ENCODE measurements around the gene OPN3. TPM values are rescaled to one million over a fixed set of nuclear protein-coding genes. Genes with fewer than 3 reads are reported as not detected.

Gene OPN3
- polyA plus RNA-seq, 6 donors from 2014 or later, result 137 to 271 (median 167) TPM

DNA sequence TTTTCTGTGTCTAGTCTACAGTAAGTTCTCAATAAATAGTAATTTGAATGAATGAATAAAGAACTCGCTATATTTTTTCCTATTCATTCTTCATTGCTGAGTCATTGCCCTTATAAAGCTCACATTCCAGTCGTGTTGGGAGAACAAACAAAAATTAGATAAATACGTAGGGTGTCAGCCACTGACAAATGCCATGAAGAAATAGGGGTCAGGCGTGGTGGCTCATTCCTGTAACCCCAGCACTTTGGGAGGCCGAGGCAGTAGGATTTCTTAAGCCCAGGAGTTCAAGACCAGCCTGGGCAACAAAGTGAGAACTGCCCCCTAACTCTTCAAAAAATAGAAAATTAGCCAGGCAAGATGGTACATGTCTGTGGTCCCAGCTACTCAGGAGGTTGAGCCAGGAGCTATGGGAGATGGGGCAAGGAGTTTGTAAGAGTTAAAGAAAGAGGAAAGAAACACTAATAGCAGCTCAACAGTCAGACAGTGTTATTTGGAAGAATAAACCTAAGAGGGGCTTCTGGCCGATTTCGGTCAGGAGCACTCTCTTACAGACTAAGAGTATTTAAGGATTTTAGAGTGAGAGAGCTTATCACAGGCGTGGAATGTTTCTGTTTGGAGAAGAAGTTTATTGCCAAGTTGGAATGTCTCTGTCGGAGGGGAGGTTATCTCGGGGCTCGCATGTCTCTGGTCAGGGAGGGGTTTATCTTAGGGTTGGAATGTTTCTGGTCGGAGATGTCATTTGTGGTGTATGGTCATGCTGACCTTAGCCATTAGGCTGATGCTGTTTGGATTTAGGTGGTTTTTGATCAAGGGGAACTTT lies 1.8 kb upstream of the OPN3 start:
- H3K27ac Mint-ChIP-seq, result peak overlapping the region in 4 of 6 donors; percentile 53 to 97 (median 83)
- DNase-seq (no peak), ATAC-seq (ENCODE audit: low read depth in 2 of 2) (no peak)
- no peaks in the 10 kb centered on the region for H3K27me3 Mint-ChIP-seq
- no peaks in the 10 kb centered on the region for H3K36me3 Mint-ChIP-seq
- H3K9me3 Mint-ChIP-seq, result peaks cover 0 to 7% (median 5%) of the 10 kb centered on the region in 7 donors
- peaks cover 20 to 33% (median 29%) of the 10 kb centered on the region in 3 donors for H3K4me1 Mint-ChIP-seq
- H3K4me3 Mint-ChIP-seq, result peak overlapping the region in 3 of 8 donors; percentile 91 to 98 (median 94)

DNA sequence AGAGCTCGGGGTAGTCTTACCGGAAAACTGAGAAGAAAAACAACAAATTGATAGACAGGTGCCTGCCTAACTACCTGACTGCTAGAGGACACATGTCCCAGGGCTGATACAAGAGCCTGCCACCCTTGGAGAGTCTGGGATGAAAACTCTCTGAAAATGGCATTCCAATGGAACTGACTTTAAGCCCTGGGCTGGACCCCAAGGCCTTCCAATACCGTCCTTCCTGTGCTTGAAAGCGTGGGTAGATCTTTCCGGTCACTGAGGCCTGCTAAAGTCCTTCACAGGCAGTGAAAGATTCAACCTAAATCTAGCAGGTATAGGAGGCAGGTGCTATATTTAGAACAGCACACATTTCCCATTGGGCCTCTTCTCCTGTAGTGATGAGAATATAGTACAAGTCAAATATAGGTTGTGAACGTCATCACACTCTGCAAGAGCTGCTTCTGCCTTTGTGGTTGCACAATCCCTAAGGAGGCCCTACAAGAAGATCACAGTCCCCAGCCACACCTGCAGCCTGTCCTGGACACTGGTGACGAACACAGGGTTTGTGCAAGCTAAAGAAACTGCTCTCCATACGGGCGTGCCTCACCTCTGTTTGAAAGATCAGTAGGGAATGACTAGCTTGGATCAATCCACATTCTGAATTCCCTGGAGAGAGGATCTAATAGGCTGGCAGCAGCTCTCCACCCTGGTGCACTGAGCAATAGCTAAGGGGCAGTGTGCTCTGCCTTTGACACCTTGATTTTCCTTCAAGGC lies 876 bp upstream of the OPN3 start:
- Mint-ChIP-seq H3K36me3 (no peaks in the 10 kb centered on the region), H3K4me1 (peaks cover 23 to 43% (median 33%) of the 10 kb centered on the region in 3 donors), H3K27ac (peak overlapping the region; percentile 35 to 97 (median 90)), H3K9me3 (peaks cover 0 to 7% (median 5%) of the 10 kb centered on the region in 7 donors), H3K27me3 (no peaks in the 10 kb centered on the region), H3K4me3 (peak overlapping the region; percentile 78 to 98 (median 90))
- ATAC-seq (ENCODE audit: low read depth in 2 of 2) (peak; percentile 10 to 18), DNase-seq (peak; percentile 49)

DNA sequence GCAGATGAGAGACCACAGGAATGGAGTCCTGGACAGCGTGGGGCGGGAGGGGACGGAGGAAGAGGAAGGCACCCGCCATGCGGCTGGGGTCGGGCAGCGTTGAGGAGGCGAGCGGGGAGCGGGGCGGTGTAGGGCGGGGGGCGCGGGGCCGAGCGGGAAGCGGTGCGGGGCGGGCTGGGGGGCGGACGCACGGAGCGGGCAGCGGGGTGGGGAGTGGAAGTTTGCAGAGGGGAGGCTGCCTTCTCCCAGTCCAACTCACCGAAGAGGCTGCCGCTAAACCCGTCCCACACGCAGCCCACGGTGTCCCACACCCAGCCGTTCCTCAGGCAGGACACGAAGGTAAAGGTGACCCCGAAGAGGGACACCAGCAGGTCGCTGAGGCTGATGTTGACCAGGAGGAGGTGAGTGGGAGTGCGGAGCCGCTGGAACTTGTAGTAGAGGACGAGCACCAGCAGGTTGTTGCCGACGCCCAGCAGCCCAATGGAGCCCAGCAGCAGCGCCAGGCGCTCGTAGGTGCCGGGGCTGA lies 483 bp downstream of the OPN3 start:
- peak overlapping the region; percentile 41 to 97 (median 95) for H3K27ac Mint-ChIP-seq
- H3K4me1 Mint-ChIP-seq, result peaks cover 33 to 55% (median 42%) of the 10 kb centered on the region in 3 donors
- H3K36me3 Mint-ChIP-seq, result peaks cover 9% of the 10 kb centered on the region in 2 donors
- peaks cover 0 to 7% (median 6%) of the 10 kb centered on the region in 7 donors for H3K9me3 Mint-ChIP-seq
- no peaks in the 10 kb centered on the region for H3K27me3 Mint-ChIP-seq
- ATAC-seq (ENCODE audit: low read depth in 2 of 2) (peak; percentile 40 to 43), DNase-seq (no peak)
- H3K4me3 Mint-ChIP-seq, result peak overlapping the region; percentile 78 to 98 (median 96)

DNA sequence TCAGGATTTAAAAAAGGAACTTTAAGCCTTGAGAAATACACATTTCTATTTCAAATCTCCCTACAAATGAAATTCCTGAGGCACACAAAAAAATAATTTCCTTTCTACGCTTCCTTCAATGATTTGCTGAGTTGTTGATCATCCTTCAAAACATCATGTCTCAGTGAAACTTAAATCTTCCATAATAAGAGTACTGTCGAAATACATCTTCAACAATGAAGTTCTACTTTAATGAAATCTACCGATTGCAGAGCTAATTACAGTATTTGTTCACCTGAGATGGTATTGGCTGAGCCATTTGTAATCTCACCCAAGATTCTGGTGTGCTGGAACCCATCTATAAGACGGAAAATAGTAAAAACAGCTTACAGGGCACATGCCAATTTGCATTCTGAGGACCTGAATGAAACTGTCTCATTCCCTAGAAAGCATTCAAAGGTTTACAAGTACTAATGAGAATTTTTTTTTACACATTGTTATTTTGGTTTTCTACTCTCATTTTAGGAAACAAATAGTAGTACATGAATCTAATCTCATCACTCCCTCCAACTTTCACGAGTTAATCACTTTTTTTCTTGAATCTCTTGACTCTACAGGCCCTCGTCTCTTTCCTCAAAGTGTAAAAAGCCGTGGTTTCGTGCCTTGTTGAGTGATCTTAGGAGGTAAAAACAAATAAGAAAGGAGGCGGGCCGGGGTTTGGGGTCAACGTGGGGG lies 1.1 kb downstream of the OPN3 start:
- no peaks in the 10 kb centered on the region for H3K27me3 Mint-ChIP-seq

DNA sequence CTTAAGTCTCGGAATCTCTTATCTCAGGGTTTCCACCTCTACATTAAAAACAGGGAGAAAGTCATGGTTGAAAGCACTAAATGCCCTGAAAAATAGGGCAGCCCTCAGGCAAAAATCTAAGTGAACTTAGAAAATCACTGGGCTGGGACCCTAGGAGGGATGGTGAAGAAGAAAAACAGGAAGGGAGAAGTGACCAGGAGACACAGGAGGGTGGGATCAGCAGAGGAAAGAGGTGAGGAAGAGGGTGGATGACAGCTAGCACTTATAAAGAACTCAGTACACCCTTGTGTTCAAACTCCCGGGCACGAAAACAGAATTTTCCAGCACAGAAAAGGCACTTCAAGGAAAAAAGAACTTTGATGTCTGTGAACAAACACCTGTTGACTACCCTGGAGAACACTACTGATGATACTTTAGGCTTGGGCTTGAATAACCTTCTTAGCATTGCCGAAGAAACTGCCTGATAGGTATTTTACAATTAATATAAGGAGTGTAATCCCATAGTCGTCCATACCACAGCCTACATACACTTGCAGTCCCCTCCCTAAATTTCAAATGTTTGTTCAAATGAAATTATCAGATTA lies 2.0 kb downstream of the OPN3 start:
- peaks cover 33 to 62% (median 42%) of the 10 kb centered on the region in 3 donors for H3K4me1 Mint-ChIP-seq
- peaks cover 0 to 7% (median 6%) of the 10 kb centered on the region in 7 donors for H3K9me3 Mint-ChIP-seq
- peak overlapping the region; percentile 78 to 98 (median 96) for H3K4me3 Mint-ChIP-seq
- H3K36me3 Mint-ChIP-seq, result peaks cover 10 to 18% of the 10 kb centered on the region in 2 donors
- DNase-seq, result no peak
- ATAC-seq (ENCODE audit: low read depth in 2 of 2), result no peak
- H3K27me3 Mint-ChIP-seq, result no peaks in the 10 kb centered on the region
- H3K27ac Mint-ChIP-seq, result peak overlapping the region in 5 of 6 donors; percentile 51 to 93 (median 87)

More for the DNA sequence above, 1.1 kb downstream of the OPN3 start:
- no peak for ATAC-seq (ENCODE audit: low read depth in 2 of 2)
- peaks cover 0 to 7% (median 6%) of the 10 kb centered on the region in 7 donors for H3K9me3 Mint-ChIP-seq
- peaks cover 10 to 15% of the 10 kb centered on the region in 2 donors for H3K36me3 Mint-ChIP-seq
- peak overlapping the region; percentile 41 to 97 (median 95) for H3K27ac Mint-ChIP-seq
- H3K4me3 Mint-ChIP-seq, result peak overlapping the region; percentile 78 to 98 (median 96)
- H3K4me1 Mint-ChIP-seq, result peaks cover 33 to 60% (median 42%) of the 10 kb centered on the region in 3 donors
- peak; percentile 6 for DNase-seq

GRCh38 chr1:241637604-241638003 lies 2.6 kb downstream of the OPN3 start:
- peaks cover 33 to 62% (median 42%) of the 10 kb centered on the region in 3 donors for H3K4me1 Mint-ChIP-seq
- H3K9me3 Mint-ChIP-seq, result peaks cover 0 to 7% (median 4%) of the 10 kb centered on the region in 7 donors
- peak overlapping the region in 5 of 6 donors; percentile 51 to 93 (median 87) for H3K27ac Mint-ChIP-seq
- DNase-seq (no peak), ATAC-seq (ENCODE audit: low read depth in 2 of 2) (no peak)
- H3K27me3 Mint-ChIP-seq, result no peaks in the 10 kb centered on the region
- peak overlapping the region; percentile 78 to 98 (median 96) for H3K4me3 Mint-ChIP-seq
- peaks cover 10 to 18% of the 10 kb centered on the region in 2 donors for H3K36me3 Mint-ChIP-seq

DNA sequence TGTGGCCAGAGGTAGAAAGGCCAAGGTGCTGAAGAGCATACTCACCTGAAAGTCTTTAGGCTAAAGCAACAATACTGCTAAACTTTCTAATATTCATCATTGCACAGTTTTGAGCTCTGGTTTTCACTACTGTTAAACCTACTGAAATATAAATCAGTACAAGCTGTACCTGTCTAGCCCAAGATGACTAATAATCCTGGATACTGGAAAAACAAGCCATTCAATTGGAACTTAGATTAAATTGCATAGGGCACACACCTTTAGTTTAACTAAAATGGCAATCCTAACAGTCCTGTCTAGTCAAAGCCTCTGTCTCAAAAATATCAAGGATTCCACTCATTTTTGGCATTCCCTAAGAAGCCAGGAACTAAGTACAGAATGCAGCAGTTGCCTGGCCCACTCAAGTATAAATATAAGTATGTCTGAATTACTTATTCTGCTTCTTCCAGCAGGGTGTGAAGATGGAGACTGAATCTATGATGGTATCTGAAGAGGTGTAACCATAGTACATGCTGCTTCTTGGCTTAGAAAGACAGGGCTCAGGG lies 3.1 kb downstream of the OPN3 start:
- H3K9me3 Mint-ChIP-seq, result peaks cover 0 to 3% (median 0%) of the 10 kb centered on the region in 7 donors
- H3K4me1 Mint-ChIP-seq, result peaks cover 36 to 63% (median 47%) of the 10 kb centered on the region in 3 donors
- peak overlapping the region; percentile 21 to 91 (median 63) for H3K27ac Mint-ChIP-seq
- peaks cover 13 to 22% of the 10 kb centered on the region in 2 donors for H3K36me3 Mint-ChIP-seq
- no peak for DNase-seq
- ATAC-seq (ENCODE audit: low read depth in 2 of 2), result no peak
- H3K4me3 Mint-ChIP-seq, result peak overlapping the region; percentile 78 to 98 (median 96)
- no peaks in the 10 kb centered on the region for H3K27me3 Mint-ChIP-seq

GRCh38 chr1:241636291-241636690 lies 3.9 kb downstream of the OPN3 start:
- ATAC-seq (ENCODE audit: low read depth in 2 of 2), result no peak
- H3K4me1 Mint-ChIP-seq, result peaks cover 39 to 66% (median 53%) of the 10 kb centered on the region in 3 donors
- peak overlapping the region; percentile 38 to 98 (median 87) for H3K4me3 Mint-ChIP-seq
- H3K9me3 Mint-ChIP-seq, result peaks cover 0 to 3% (median 0%) of the 10 kb centered on the region in 7 donors
- no peaks in the 10 kb centered on the region for H3K27me3 Mint-ChIP-seq
- H3K36me3 Mint-ChIP-seq, result peaks cover 18 to 29% of the 10 kb centered on the region in 2 donors
- peak overlapping the region in 5 of 6 donors; percentile 27 to 87 (median 59) for H3K27ac Mint-ChIP-seq
- DNase-seq, result no peak

- peaks cover 0 to 3% (median 0%) of the 10 kb centered on the region in 7 donors for H3K9me3 Mint-ChIP-seq
- no peaks in the 10 kb centered on the region for H3K27me3 Mint-ChIP-seq
- H3K27ac Mint-ChIP-seq, result peak overlapping the region; percentile 49 to 87 (median 76)
- peaks cover 38 to 60% (median 50%) of the 10 kb centered on the region in 3 donors for H3K4me1 Mint-ChIP-seq
- DNase-seq (peak; percentile 44), ATAC-seq (ENCODE audit: low read depth in 2 of 2) (no peak)
- peaks cover 18 to 29% of the 10 kb centered on the region in 2 donors for H3K36me3 Mint-ChIP-seq
- peak overlapping the region; percentile 17 to 98 (median 82) for H3K4me3 Mint-ChIP-seq
These were observed 4.5 kb downstream of the OPN3 start for GRCh38 chr1:241635556-241636152.

GRCh38 chr1:241632987-241633386 lies 7.2 kb downstream of the OPN3 start:
- no peak overlapping the region for H3K27ac Mint-ChIP-seq
- ATAC-seq (ENCODE audit: low read depth in 2 of 2) (no peak), DNase-seq (no peak)
- H3K4me3 Mint-ChIP-seq, result no peak overlapping the region
- H3K4me1 Mint-ChIP-seq, result peaks cover 41 to 64% (median 53%) of the 10 kb centered on the region in 3 donors
- peaks cover 0 to 3% (median 0%) of the 10 kb centered on the region in 7 donors for H3K9me3 Mint-ChIP-seq
- peaks cover 18 to 29% of the 10 kb centered on the region in 2 donors for H3K36me3 Mint-ChIP-seq
- no peaks in the 10 kb centered on the region for H3K27me3 Mint-ChIP-seq

DNA sequence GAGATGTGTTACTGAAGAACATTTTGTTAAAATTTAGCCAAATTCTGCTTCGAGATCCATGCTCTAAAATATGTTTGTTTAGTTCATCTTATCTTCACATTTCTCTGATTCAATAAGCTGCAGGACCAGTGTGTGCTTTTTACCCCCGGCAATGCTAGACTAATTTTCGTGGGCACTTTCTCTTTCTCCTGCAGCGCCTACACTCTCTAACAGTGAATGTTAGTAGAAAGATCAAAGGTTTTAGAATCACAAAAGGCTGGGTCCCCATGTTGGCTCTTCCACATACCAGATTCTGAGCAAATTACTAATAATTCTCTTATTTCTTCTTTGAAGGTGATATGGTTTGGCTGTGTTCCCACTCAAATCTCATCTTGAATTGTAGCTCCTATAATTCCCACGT lies 8.5 kb downstream of the OPN3 start:
- peaks cover 31 to 59% (median 42%) of the 10 kb centered on the region in 3 donors for H3K4me1 Mint-ChIP-seq
- H3K27me3 Mint-ChIP-seq, result no peaks in the 10 kb centered on the region
- no peak for DNase-seq
- peak overlapping the region in 2 of 8 donors; percentile 2 to 23 for H3K4me3 Mint-ChIP-seq
- H3K9me3 Mint-ChIP-seq, result peaks cover 0 to 3% (median 0%) of the 10 kb centered on the region in 7 donors
- peaks cover 18 to 29% of the 10 kb centered on the region in 2 donors for H3K36me3 Mint-ChIP-seq
- no peak for ATAC-seq (ENCODE audit: low read depth in 2 of 2)
- peak overlapping the region in 5 of 6 donors; percentile 49 to 71 (median 63) for H3K27ac Mint-ChIP-seq

Measured in naive B cell (primary cell).